GM12878 (cell line): ENCODE results near the gene SEPTIN5. TPM values are rescaled to one million over a fixed set of nuclear protein-coding genes. Genes with fewer than 3 reads are reported as not detected.

ENCODE experiments used
- ATAC-seq: fragments of 200-7000 bp; cut with Tn5 transposase; 3 replicates; pipeline ENCODE4 v1.9.1; 2020; ENCODE audit warnings: mild to moderate bottlenecking, moderate library complexity
- BruUV-seq: library from RNA; stranded (reverse); fragments of 400-500 nt; replicated peaks from 2 replicates; lab custom pipeline; 2021; lab: Mats Ljungman, UMichigan
- CTCF ChIA-PET: fragments of 300-600 bp; sonication (Branson Sonifier 250); formaldehyde crosslinking; extraction: SDS; loops from one replicate; lab custom pipeline; 2021; ENCODE audit warnings: inconsistent platforms; lab: Yijun Ruan, JAX
- POLR2A ChIA-PET: fragments of 350-600 bp; formaldehyde crosslinking; extraction: SDS; loops from one replicate; lab custom pipeline; 2021; ENCODE audit warnings: inconsistent platforms; lab: Charles Lee
- RAD21 ChIA-PET: fragments of 300-600 bp; sonication (Branson Sonifier 250); formaldehyde crosslinking; loops from one replicate; lab custom pipeline; 2023; ENCODE audit warnings: antibody characterized with exemption; ENCODE audit not compliant: unreplicated experiment; lab: Charles Lee
- SMC1A ChIA-PET: fragments of 300-600 bp; sonication (Branson Sonifier 250); formaldehyde crosslinking; loops from one replicate; lab custom pipeline; 2023; ENCODE audit not compliant: unreplicated experiment, uncharacterized antibody; lab: Charles Lee
- DNase-seq: peaks from one replicate; pipeline ENCODE4 v3.0.0-alpha.2; 2011; ENCODE audit warnings: low read depth, low spot score
- FAIRE-seq: peaks from 3 replicates; lab custom pipeline; 2011; peaks lifted over from hg19 to GRCh38; lab: Jason Lieb, UNC
- H2AFZ ChIP-seq: 2 replicates; pipeline ENCODE4 v1.6.0; 2011; ENCODE audit warnings: low read depth, low read length, control low read depth; ENCODE audit not compliant: control insufficient read depth
- H3K27ac ChIP-seq: 2 replicates; pipeline ENCODE4 v1.5.1; 2011; ENCODE audit warnings: control low read depth; ENCODE audit not compliant: control insufficient read depth, insufficient read depth
- H3K27me3 ChIP-seq, 2 experiments: replicated peaks in 1 of 2; 2 replicates each; pipeline versions ENCODE4 v1.6.0 to v1.6.1; 2011; ENCODE audit warnings: low read length in 1 of 2; ENCODE audit not compliant: control insufficient read depth in 2 of 2, insufficient read depth in 2 of 2
- H3K36me3 ChIP-seq, 2 experiments: 2 replicates each; pipeline ENCODE4 v1.5.1; 2011; ENCODE audit warnings: low read length in 1 of 2; ENCODE audit not compliant: control insufficient read depth in 2 of 2, insufficient read depth in 2 of 2
- H3K4me1 ChIP-seq: 2 replicates; pipeline ENCODE4 v1.6.1; 2011; ENCODE audit warnings: mild to moderate bottlenecking, low read length, moderate library complexity, mixed read lengths; ENCODE audit not compliant: control insufficient read depth, insufficient read depth
- H3K4me2 ChIP-seq: 2 replicates; pipeline ENCODE4 v1.6.0; 2011; ENCODE audit warnings: control low read depth; ENCODE audit not compliant: control insufficient read depth, insufficient read depth
- H3K4me3 ChIP-seq: fragments of 200-600 bp; sonication (generic); 2 replicates; pipeline ENCODE4 v1.5.1; 2016
- H3K79me2 ChIP-seq: 2 replicates; pipeline ENCODE4 v1.6.0; 2011; ENCODE audit warnings: low read length; ENCODE audit not compliant: control insufficient read depth, insufficient read depth
- H3K9ac ChIP-seq: 2 replicates; pipeline ENCODE4 v1.8.0; 2011; ENCODE audit warnings: low read length, control low read depth, mixed read lengths; ENCODE audit not compliant: control insufficient read depth, insufficient read depth
- H3K9me3 ChIP-seq: replicated peaks from 3 replicates; pipeline ENCODE4 v1.5.1; 2011; ENCODE audit warnings: mild to moderate bottlenecking, low read length; ENCODE audit not compliant: control insufficient read depth, insufficient read depth
- H4K20me1 ChIP-seq: 2 replicates; pipeline ENCODE4 v1.6.0; 2011; ENCODE audit not compliant: control insufficient read depth, insufficient read depth
- CHD2 ChIP-seq: IDR thresholded peaks from 2 replicates; pipeline ENCODE4 v1.6.1; 2011; ENCODE audit warnings: low read depth, low read length, improper control_type of control experiment, borderline replicate concordance
- ESRRA ChIP-seq: IDR thresholded peaks from 2 replicates; pipeline ENCODE4 v1.6.1; 2012; ENCODE audit warnings: mild to moderate bottlenecking, low read length, improper control_type of control experiment
- FOXM1 ChIP-seq: IDR thresholded peaks from 2 replicates; pipeline ENCODE4 v1.6.1; 2012; ENCODE audit warnings: low read depth, mild to moderate bottlenecking, inconsistent platforms, low read length, moderate library complexity
- GATAD2B ChIP-seq: fragments of 450-650 bp; conservative IDR thresholded peaks from 2 replicates; pipeline ENCODE4 v1.6.1; 2017; ENCODE audit warnings: low read depth, mild to moderate bottlenecking, moderate library complexity
- KLF5 ChIP-seq: fragments of 450-650 bp; IDR thresholded peaks from 2 replicates; pipeline ENCODE4 v1.6.1; 2014; ENCODE audit warnings: mild to moderate bottlenecking; ENCODE audit not compliant: partially characterized antibody
- LARP7 ChIP-seq: fragments of 450-650 bp; IDR thresholded peaks from 2 replicates; pipeline ENCODE4 v1.6.1; 2017; ENCODE audit warnings: mild to moderate bottlenecking
- MYB ChIP-seq: fragments of 150-350 bp; IDR thresholded peaks from 2 replicates; pipeline ENCODE4 v1.6.1; 2014; ENCODE audit warnings: mild to moderate bottlenecking, low read depth, low read length, borderline replicate concordance
- RAD51 ChIP-seq: fragments of 450-650 bp; IDR thresholded peaks from 2 replicates; pipeline ENCODE4 v1.6.1; 2016; ENCODE audit warnings: moderate library complexity, mild to moderate bottlenecking, inconsistent platforms
- SREBF2 ChIP-seq: IDR thresholded peaks from 2 replicates; pipeline ENCODE4 v1.6.1; 2012; ENCODE audit warnings: mild to moderate bottlenecking, low read length
- ZNF384 ChIP-seq: IDR thresholded peaks from 2 replicates; pipeline ENCODE4 v1.6.1; 2012; ENCODE audit warnings: low read depth, mild to moderate bottlenecking, low read length, improper control_type of control experiment, borderline replicate concordance
- ZNF687 ChIP-seq: fragments of 450-650 bp; IDR thresholded peaks from 2 replicates; pipeline ENCODE4 v1.6.1; 2017; ENCODE audit warnings: mild to moderate bottlenecking, moderate library complexity
- WGBS: methylation state at CpG from one replicate; pipeline ENCODE4 v1.1.6; 2016; ENCODE audit warnings: low lambda C conversion rate; ENCODE audit not compliant: insufficient replicate concordance, insufficient coverage; ENCODE audit errors: missing lambda C conversion rate; 5-methylcytosine and 5-hydroxymethylcytosine counted together
- in situ Hi-C: fragments of 300-500 bp; cut with MboI; formaldehyde crosslinking; loops from 9 replicates; pipeline ENCODE4 v1.14.3; 2018; ENCODE audit warnings: mixed read lengths
- intact Hi-C: fragments of 100-400 bp; cut with micrococcal nuclease; formaldehyde crosslinking; loops from one replicate; pipeline ENCODE4 v1.14.2; 2022; ENCODE audit not compliant: unreplicated experiment
- polyA plus RNA-seq, 11 experiments: library from polyadenylated mRNA; depleted of rRNA in 4 of 11; unstranded in 6 of 11; stranded (reverse) in 5 of 11; fragments of >200 nt; fragmentation: Nextera tagmentation in 4 of 11; fragmentation: Illumina TruSeq in 1 of 11; extraction: Ambion mirVana in 4 of 11; extraction: Trizol in 1 of 11; gene quantifications; 1 replicate in 1 of 11; 2 replicates in 10 of 11; pipeline versions ENCODE4 v1.2.1 to v1.2.3, GENCODE V29; 2011 to 2016; ENCODE audit warnings: inconsistent platforms in 2 of 11, missing spikeins in 2 of 11, low read depth in 1 of 11
- total RNA-seq, 4 experiments: library from RNA; depleted of rRNA in 3 of 4; stranded (reverse); fragments of >200 nt in 3 of 4; fragmentation: Illumina TruSeq in 1 of 4; extraction: Trizol in 1 of 4; gene quantifications; 2 replicates each; pipeline versions ENCODE4 v1.2.1 to v1.2.3, GENCODE V29; 2013 to 2021
- TF ChIP-seq, protein P1 (sequence below): IDR thresholded peaks from 2 replicates; pipeline ENCODE4 v1.6.1; 2012; ENCODE audit warnings: improper control_type of control experiment, low read depth, low read length; ENCODE audit not compliant: insufficient replicate concordance

Gene SEPTIN5
- total and polyA plus RNA-seq, 10 of the 15 experiments (the other 5 are each of a cell fraction or from before 2014, with no cell fraction given), result 0.13 to 1.1 (median 0.34) TPM; not detected in 5

- no peaks in the 10 kb centered on the region for H3K79me2 ChIP-seq
- no peaks in the 10 kb centered on the region for H3K36me3 ChIP-seq
- H3K4me2 ChIP-seq, result no peak overlapping the region
- DNase-seq, result no peak
- POLR2A ChIA-PET, result no interaction called here
- RAD21 ChIA-PET, result no interaction called here
- no TSS peak for BruUV-seq
- no peaks in the 10 kb centered on the region for H3K4me1 ChIP-seq
- H3K9ac ChIP-seq, result no peak overlapping the region
- no peak for FAIRE-seq
- H4K20me1 ChIP-seq, result no peaks in the 10 kb centered on the region
- no peaks in the 10 kb centered on the region; a peak in 2 of 4 replicates for H3K27me3 ChIP-seq
- intact Hi-C loops, result no loop called here
- in situ Hi-C loops, result no loop called here
- H3K9me3 ChIP-seq, result no peaks in the 10 kb centered on the region
- SMC1A ChIA-PET, result no interaction called here
- H2AFZ ChIP-seq, result no peak overlapping the region
- CTCF ChIA-PET, result interaction anchor here (1.2 kb wide), 1 partner anchor 16 kb away, joined by 3 read pairs; no protein-coding TSS in a partner anchor
- H3K4me3 ChIP-seq, result no peak overlapping the region
- WGBS, result 57% methylated on average over 19 of the region's 19 CpGs
- no peak for ATAC-seq
- no peak overlapping the region for H3K27ac ChIP-seq
- TF ChIP-seq, protein P1, sequence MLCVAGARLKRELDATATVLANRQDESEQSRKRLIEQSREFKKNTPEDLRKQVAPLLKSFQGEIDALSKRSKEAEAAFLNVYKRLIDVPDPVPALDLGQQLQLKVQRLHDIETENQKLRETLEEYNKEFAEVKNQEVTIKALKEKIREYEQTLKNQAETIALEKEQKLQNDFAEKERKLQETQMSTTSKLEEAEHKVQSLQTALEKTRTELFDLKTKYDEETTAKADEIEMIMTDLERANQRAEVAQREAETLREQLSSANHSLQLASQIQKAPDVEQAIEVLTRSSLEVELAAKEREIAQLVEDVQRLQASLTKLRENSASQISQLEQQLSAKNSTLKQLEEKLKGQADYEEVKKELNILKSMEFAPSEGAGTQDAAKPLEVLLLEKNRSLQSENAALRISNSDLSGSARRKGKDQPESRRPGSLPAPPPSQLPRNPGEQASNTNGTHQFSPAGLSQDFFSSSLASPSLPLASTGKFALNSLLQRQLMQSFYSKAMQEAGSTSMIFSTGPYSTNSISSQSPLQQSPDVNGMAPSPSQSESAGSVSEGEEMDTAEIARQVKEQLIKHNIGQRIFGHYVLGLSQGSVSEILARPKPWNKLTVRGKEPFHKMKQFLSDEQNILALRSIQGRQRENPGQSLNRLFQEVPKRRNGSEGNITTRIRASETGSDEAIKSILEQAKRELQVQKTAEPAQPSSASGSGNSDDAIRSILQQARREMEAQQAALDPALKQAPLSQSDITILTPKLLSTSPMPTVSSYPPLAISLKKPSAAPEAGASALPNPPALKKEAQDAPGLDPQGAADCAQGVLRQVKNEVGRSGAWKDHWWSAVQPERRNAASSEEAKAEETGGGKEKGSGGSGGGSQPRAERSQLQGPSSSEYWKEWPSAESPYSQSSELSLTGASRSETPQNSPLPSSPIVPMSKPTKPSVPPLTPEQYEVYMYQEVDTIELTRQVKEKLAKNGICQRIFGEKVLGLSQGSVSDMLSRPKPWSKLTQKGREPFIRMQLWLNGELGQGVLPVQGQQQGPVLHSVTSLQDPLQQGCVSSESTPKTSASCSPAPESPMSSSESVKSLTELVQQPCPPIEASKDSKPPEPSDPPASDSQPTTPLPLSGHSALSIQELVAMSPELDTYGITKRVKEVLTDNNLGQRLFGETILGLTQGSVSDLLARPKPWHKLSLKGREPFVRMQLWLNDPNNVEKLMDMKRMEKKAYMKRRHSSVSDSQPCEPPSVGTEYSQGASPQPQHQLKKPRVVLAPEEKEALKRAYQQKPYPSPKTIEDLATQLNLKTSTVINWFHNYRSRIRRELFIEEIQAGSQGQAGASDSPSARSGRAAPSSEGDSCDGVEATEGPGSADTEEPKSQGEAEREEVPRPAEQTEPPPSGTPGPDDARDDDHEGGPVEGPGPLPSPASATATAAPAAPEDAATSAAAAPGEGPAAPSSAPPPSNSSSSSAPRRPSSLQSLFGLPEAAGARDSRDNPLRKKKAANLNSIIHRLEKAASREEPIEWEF, result no peak
- no peak for TF ChIP-seq KLF5
- TF ChIP-seq ESRRA, result no peak
- TF ChIP-seq CHD2, result no peak
- no peak for TF ChIP-seq SREBF2
- no peak for TF ChIP-seq FOXM1
- TF ChIP-seq LARP7, result no peak
- TF ChIP-seq GATAD2B, result no peak
- TF ChIP-seq ZNF384, result no peak
- no peak for TF ChIP-seq RAD51
- no peak for TF ChIP-seq MYB
- no peak for TF ChIP-seq ZNF687
Measured at GRCh38 chr22:19664951-19665783, 49.1 kb upstream of the SEPTIN5 start.
